Lower lobe of right lung (tissue), 2 donors: Measurements from ENCODE around the gene CYYR1. TPM values are rescaled to one million over a fixed set of nuclear protein-coding genes. Genes with fewer than 3 reads are reported as not detected.

Experiments used
- ATAC-seq, 2 donors: fragments of 200-7000 bp; cut with Tn5 transposase; one replicate each; pipeline ENCODE4 v1.9.1; 2020 to 2022; ENCODE audit warnings: mild to moderate bottlenecking in 2 of 2, moderate library complexity in 2 of 2
- DNase-seq: peaks from one replicate; pipeline ENCODE4 v3.0.0-alpha.2; 2020
- H3K27ac ChIP-seq: fragments of 200-600 bp; one replicate; pipeline ENCODE4 v1.8.0; 2022
- H3K27me3 ChIP-seq: fragments of 200-600 bp; one replicate; pipeline ENCODE4 v1.8.0; 2022; ENCODE audit warnings: low read depth
- H3K36me3 ChIP-seq: fragments of 200-600 bp; one replicate; pipeline ENCODE4 v1.8.0; 2022; ENCODE audit warnings: mild to moderate bottlenecking
- H3K4me1 ChIP-seq: fragments of 200-600 bp; one replicate; pipeline ENCODE4 v1.8.0; 2022
- H3K4me3 ChIP-seq: fragments of 200-600 bp; one replicate; pipeline ENCODE4 v1.8.0; 2022; ENCODE audit warnings: mild to moderate bottlenecking
- H3K9me3 ChIP-seq: fragments of 200-600 bp; one replicate; pipeline ENCODE4 v1.8.0; 2022
- CTCF ChIP-seq: fragments of 200-600 bp; IDR thresholded peaks from one replicate; pipeline ENCODE4 v1.8.0; 2022; ENCODE audit warnings: antibody characterized with exemption, mild to moderate bottlenecking
- intact Hi-C: fragments of 100-400 bp; cut with DNase I; formaldehyde crosslinking; loops from one replicate; pipeline ENCODE4 v1.11.0; 2022
- total RNA-seq: library from RNA; stranded (reverse); fragmentation: NEBNext Ultra II Directional; extraction: Animal tissue kit (Norgen Biotek cat#: 25700); gene quantifications from one replicate; pipeline ENCODE4 v1.2.1, GENCODE V29; 2021
- donor health status: DM: no; HTN: yes; CAD: no; lungs with severe emphysema.

The CYYR1 gene
- total RNA-seq, 1 donor from 2014 or later = 28.1 TPM

- H3K36me3 ChIP-seq = no peaks in the 10 kb centered on the region
- no peak for ATAC-seq
- intact Hi-C loops = no loop called here
Measured at GRCh38 chr21:26522704-26523103, 50.4 kb downstream of the CYYR1 start.

GRCh38 chr21:26519142-26519541, 53.9 kb downstream of the CYYR1 start:
- Histone ChIP-seq H3K4me3 (no peak overlapping the region), H3K9me3 (no peaks in the 10 kb centered on the region), H3K27me3 (no peaks in the 10 kb centered on the region), H3K27ac (no peak overlapping the region), H3K36me3 (no peaks in the 10 kb centered on the region), H3K4me1 (no peaks in the 10 kb centered on the region)
- TF ChIP-seq CTCF = no peak
- DNase-seq (no peak), ATAC-seq (no peak)
- intact Hi-C loops = no loop called here

More at GRCh38 chr21:26522704-26523103, 50.4 kb downstream of the CYYR1 start:
- Histone ChIP-seq H3K27me3 (no peaks in the 10 kb centered on the region), H3K4me3 (no peak overlapping the region), H3K4me1 (no peaks in the 10 kb centered on the region), H3K9me3 (no peaks in the 10 kb centered on the region), H3K27ac (no peak overlapping the region)
- no peak for DNase-seq
- no peak for TF ChIP-seq CTCF

- intact Hi-C loops = no loop called here
- Histone ChIP-seq H3K9me3 (no peaks in the 10 kb centered on the region), H3K36me3 (no peaks in the 10 kb centered on the region), H3K27ac (no peak overlapping the region), H3K4me1 (no peaks in the 10 kb centered on the region), H3K4me3 (no peak overlapping the region), H3K27me3 (no peaks in the 10 kb centered on the region)
- TF ChIP-seq CTCF = no peak
- DNase-seq (no peak), ATAC-seq (no peak)
Measured at GRCh38 chr21:26515257-26515656, 57.8 kb downstream of the CYYR1 start.

GRCh38 chr21:26513212-26513611, 59.9 kb downstream of the CYYR1 start:
- no peak overlapping the region for H3K27ac ChIP-seq
- H3K4me3 ChIP-seq = no peak overlapping the region
- no peaks in the 10 kb centered on the region for H3K36me3 ChIP-seq
- no peaks in the 10 kb centered on the region for H3K27me3 ChIP-seq
- no peaks in the 10 kb centered on the region for H3K4me1 ChIP-seq
- no peaks in the 10 kb centered on the region for H3K9me3 ChIP-seq
- no peak for TF ChIP-seq CTCF
- intact Hi-C loops = no loop called here
- no peak for DNase-seq
- ATAC-seq = no peak

GRCh38 chr21:26512664-26513063, 60.4 kb downstream of the CYYR1 start:
- no peak for ATAC-seq
- no peak for TF ChIP-seq CTCF
- intact Hi-C loops = no loop called here
- no peaks in the 10 kb centered on the region for H3K27me3 ChIP-seq
- no peaks in the 10 kb centered on the region for H3K9me3 ChIP-seq
- no peak for DNase-seq
- H3K36me3 ChIP-seq = no peaks in the 10 kb centered on the region
- no peaks in the 10 kb centered on the region for H3K4me1 ChIP-seq
- H3K27ac ChIP-seq = no peak overlapping the region
- H3K4me3 ChIP-seq = no peak overlapping the region

- Histone ChIP-seq H3K4me1 (no peaks in the 10 kb centered on the region), H3K9me3 (no peaks in the 10 kb centered on the region), H3K4me3 (no peak overlapping the region), H3K36me3 (no peaks in the 10 kb centered on the region), H3K27ac (no peak overlapping the region), H3K27me3 (no peaks in the 10 kb centered on the region)
- DNase-seq (no peak), ATAC-seq (no peak)
- intact Hi-C loops = no loop called here
- TF ChIP-seq CTCF = no peak
Measured at GRCh38 chr21:26508903-26509302, 64.2 kb downstream of the CYYR1 start.
